WTC11 (cell line): Measurements from ENCODE around the gene ZFP69. TPM values are rescaled to one million over a fixed set of nuclear protein-coding genes. Genes with fewer than 3 reads are reported as not detected.

Experiments
- ATAC-seq: fragments of 200-7000 bp; cut with Tn5 transposase; 2 replicates; pipeline ENCODE4 v1.10.0; 2021; ENCODE audit warnings: mild to moderate bottlenecking, moderate library complexity
- CTCF ChIA-PET: fragments of 300-600 bp; sonication (Branson Sonifier 250); formaldehyde crosslinking; loops from one replicate; lab custom pipeline; 2021; ENCODE audit warnings: antibody characterized with exemption; lab: Charles Lee
- POLR2A ChIA-PET: fragments of 350-600 bp; sonication (Branson Sonifier 250); formaldehyde crosslinking; loops from one replicate; lab custom pipeline; 2021; ENCODE audit warnings: antibody characterized with exemption; lab: Charles Lee
- DNase-seq: peaks from one replicate; pipeline ENCODE4 v3.0.0; 2021; ENCODE audit warnings: low spot score
- H3K27ac Mint-ChIP-seq: 2 replicates; pipeline ENCODE4 v1.8.0; 2021; ENCODE audit warnings: mixed read lengths
- H3K27me3 Mint-ChIP-seq: 2 replicates; pipeline ENCODE4 v1.8.0; 2021; ENCODE audit warnings: low read depth, mild to moderate bottlenecking, moderate library complexity, mixed read lengths
- H3K36me3 Mint-ChIP-seq: 2 replicates; pipeline ENCODE4 v1.8.0; 2021; ENCODE audit warnings: mixed read lengths
- H3K4me1 Mint-ChIP-seq: 2 replicates; pipeline ENCODE4 v1.8.0; 2022; ENCODE audit warnings: mixed read lengths
- H3K4me3 Mint-ChIP-seq: 2 replicates; pipeline ENCODE4 v1.8.0; 2021; ENCODE audit warnings: mild to moderate bottlenecking, moderate library complexity, mixed read lengths
- H3K9me3 Mint-ChIP-seq: 2 replicates; pipeline ENCODE4 v1.8.0; 2021; ENCODE audit warnings: mixed read lengths
- E2F1 ChIP-seq: sonication (generic); formaldehyde crosslinking; IDR thresholded peaks from 2 replicates; pipeline ENCODE4 v1.8.0; 2022; ENCODE audit warnings: mild to moderate bottlenecking, missing genetic modification reagents
- ELF4 ChIP-seq: sonication (generic); formaldehyde crosslinking; IDR thresholded peaks from 2 replicates; pipeline ENCODE4 v1.8.1; 2022; ENCODE audit warnings: low read depth, mild to moderate bottlenecking, moderate library complexity, missing genetic modification reagents
- ETV6 ChIP-seq: sonication (generic); formaldehyde crosslinking; IDR thresholded peaks from 2 replicates; pipeline ENCODE4 v1.8.1; 2022; ENCODE audit warnings: mild to moderate bottlenecking, missing genetic modification reagents
- FOXP1 ChIP-seq: sonication (generic); formaldehyde crosslinking; IDR thresholded peaks from 2 replicates; pipeline ENCODE4 v1.8.0; 2022; ENCODE audit warnings: missing genetic modification reagents, mild to moderate bottlenecking, moderate library complexity, borderline replicate concordance
- GABPB1 ChIP-seq: sonication (generic); formaldehyde crosslinking; IDR thresholded peaks from 2 replicates; pipeline ENCODE4 v1.8.1; 2023; ENCODE audit warnings: mild to moderate bottlenecking, missing genetic modification reagents
- GTF2I ChIP-seq: fragments of 250-450 bp; sonication (Bioruptor Pico); conservative IDR thresholded peaks from 2 replicates; pipeline ENCODE4 v1.4.0; 2021; ENCODE audit warnings: mild to moderate bottlenecking
- IRF1 ChIP-seq: sonication (generic); formaldehyde crosslinking; IDR thresholded peaks from 2 replicates; pipeline ENCODE4 v1.8.0; 2023; ENCODE audit warnings: missing genetic modification reagents
- JAZF1 ChIP-seq: fragments of 250-450 bp; sonication (Bioruptor Pico); IDR thresholded peaks from 2 replicates; pipeline ENCODE4 v1.9.0; 2021; ENCODE audit warnings: moderate library complexity, mild to moderate bottlenecking, inconsistent platforms
- TP53 ChIP-seq: sonication (generic); formaldehyde crosslinking; IDR thresholded peaks from 2 replicates; pipeline ENCODE4 v1.8.1; 2023; ENCODE audit warnings: mild to moderate bottlenecking, missing genetic modification reagents
- ZBTB43 ChIP-seq: sonication (generic); formaldehyde crosslinking; IDR thresholded peaks from 2 replicates; pipeline ENCODE4 v1.8.1; 2023; ENCODE audit warnings: mild to moderate bottlenecking, missing genetic modification reagents
- ZNF121 ChIP-seq: sonication (generic); formaldehyde crosslinking; IDR thresholded peaks from 2 replicates; pipeline ENCODE4 v1.8.0; 2023; ENCODE audit warnings: missing genetic modification reagents
- ZNF232 ChIP-seq: sonication (generic); formaldehyde crosslinking; IDR thresholded peaks from 2 replicates; pipeline ENCODE4 v1.8.0; 2022; ENCODE audit warnings: mild to moderate bottlenecking, missing genetic modification reagents
- total RNA-seq: library from RNA; stranded (reverse); gene quantifications from 3 replicates; pipeline ENCODE4 v1.2.3, GENCODE V29; 2021
- TF ChIP-seq, protein P1 (sequence below): sonication (generic); formaldehyde crosslinking; IDR thresholded peaks from 2 replicates; pipeline ENCODE4 v1.8.0; 2023; ENCODE audit warnings: missing genetic modification reagents, mild to moderate bottlenecking, borderline replicate concordance

Gene ZFP69
- total RNA-seq, 1 experiment from 2014 or later: 3.2 TPM

- TF ChIP-seq, protein P1, sequence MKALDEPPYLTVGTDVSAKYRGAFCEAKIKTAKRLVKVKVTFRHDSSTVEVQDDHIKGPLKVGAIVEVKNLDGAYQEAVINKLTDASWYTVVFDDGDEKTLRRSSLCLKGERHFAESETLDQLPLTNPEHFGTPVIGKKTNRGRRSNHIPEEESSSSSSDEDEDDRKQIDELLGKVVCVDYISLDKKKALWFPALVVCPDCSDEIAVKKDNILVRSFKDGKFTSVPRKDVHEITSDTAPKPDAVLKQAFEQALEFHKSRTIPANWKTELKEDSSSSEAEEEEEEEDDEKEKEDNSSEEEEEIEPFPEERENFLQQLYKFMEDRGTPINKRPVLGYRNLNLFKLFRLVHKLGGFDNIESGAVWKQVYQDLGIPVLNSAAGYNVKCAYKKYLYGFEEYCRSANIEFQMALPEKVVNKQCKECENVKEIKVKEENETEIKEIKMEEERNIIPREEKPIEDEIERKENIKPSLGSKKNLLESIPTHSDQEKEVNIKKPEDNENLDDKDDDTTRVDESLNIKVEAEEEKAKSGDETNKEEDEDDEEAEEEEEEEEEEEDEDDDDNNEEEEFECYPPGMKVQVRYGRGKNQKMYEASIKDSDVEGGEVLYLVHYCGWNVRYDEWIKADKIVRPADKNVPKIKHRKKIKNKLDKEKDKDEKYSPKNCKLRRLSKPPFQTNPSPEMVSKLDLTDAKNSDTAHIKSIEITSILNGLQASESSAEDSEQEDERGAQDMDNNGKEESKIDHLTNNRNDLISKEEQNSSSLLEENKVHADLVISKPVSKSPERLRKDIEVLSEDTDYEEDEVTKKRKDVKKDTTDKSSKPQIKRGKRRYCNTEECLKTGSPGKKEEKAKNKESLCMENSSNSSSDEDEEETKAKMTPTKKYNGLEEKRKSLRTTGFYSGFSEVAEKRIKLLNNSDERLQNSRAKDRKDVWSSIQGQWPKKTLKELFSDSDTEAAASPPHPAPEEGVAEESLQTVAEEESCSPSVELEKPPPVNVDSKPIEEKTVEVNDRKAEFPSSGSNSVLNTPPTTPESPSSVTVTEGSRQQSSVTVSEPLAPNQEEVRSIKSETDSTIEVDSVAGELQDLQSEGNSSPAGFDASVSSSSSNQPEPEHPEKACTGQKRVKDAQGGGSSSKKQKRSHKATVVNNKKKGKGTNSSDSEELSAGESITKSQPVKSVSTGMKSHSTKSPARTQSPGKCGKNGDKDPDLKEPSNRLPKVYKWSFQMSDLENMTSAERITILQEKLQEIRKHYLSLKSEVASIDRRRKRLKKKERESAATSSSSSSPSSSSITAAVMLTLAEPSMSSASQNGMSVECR (CRISPR knock-in tag): peak; percentile 86; the same call in 1 of the 2 replicates
- TF ChIP-seq ETV6 (CRISPR knock-in tag) (peak; percentile 88; the same call in 1 of the 2 replicates), ELF4 (CRISPR knock-in tag) (no peak), ZBTB43 (CRISPR knock-in tag) (peak; percentile 39; the same call in 1 of the 2 replicates), E2F1 (CRISPR knock-in tag) (0 out of 2 replicates have a peak, but pooled peaks have one; percentile 56), ZNF232 (CRISPR knock-in tag) (peak; percentile 76; the same call in 1 of the 2 replicates), IRF1 (0 out of 2 replicates have a peak, but pooled peaks have one; percentile 50), ZNF121 (CRISPR knock-in tag) (no peak)
Observed at GRCh38 chr1:40449684-40450494, 27.2 kb upstream of the ZFP69 start, which contains the start of gene ZFP69B (continued).

DNA sequence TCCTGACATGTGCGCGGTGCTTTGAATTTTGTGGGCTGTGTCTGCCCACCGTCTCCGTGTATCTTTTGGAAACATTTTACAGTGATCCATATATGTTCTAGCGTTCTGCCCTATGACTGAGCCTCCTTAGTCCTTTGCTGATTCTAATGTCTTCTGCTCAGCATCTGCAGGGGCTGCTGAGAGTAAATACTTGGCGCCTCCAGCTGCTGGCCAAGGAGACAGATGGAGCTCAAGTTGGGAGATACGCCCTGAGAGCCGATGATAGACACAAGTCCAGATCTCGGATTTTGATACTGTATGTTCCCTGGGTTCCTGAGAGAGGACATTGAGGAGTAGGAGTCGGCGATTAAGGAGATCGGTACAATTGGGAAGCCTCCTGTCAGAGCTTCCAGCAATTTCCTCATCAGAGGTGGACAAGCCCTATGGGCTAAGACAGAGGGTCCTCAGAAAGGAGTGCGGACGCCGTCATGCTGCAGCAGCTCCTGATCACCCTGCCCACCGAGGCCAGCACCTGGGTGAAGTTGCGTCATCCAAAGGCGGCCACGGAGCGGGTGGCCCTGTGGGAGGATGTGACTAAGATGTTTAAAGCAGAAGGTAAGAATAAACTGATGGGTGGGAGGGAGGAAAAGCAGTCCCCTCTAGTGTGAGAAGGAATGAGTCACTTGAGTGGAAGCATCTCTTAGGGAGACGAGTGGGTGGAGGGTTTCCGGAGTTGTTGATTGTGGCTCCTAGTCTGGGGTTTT lies 26.4 kb upstream of the ZFP69 start:
- H3K36me3 Mint-ChIP-seq: peaks cover 24% of the 10 kb centered on the region
- ATAC-seq (peak; percentile 12), DNase-seq (no peak)
- peak overlapping the region; percentile 81 for H3K4me3 Mint-ChIP-seq
- peaks cover 2% of the 10 kb centered on the region for H3K27me3 Mint-ChIP-seq
- H3K9me3 Mint-ChIP-seq: peaks cover 39% of the 10 kb centered on the region
- TF ChIP-seq GABPB1 (CRISPR knock-in tag) (peak; percentile 98), FOXP1 (CRISPR knock-in tag) (no peak)
- H3K4me1 Mint-ChIP-seq: peaks cover 22% of the 10 kb centered on the region
- ChIA-PET CTCF (interaction anchor here (0.5 to 2.0 kb wide), 9 partner anchors 12 to 307 kb away, joined by 3 to 28 read pairs (median 5); partner anchors contain the start of gene ZNF684), POLR2A (interaction anchor here (0.6 to 0.7 kb wide), 2 partner anchors 11 to 46 kb away, joined by 3 read pairs; no protein-coding TSS in a partner anchor)
- H3K27ac Mint-ChIP-seq: peak overlapping the region; percentile 66

DNA sequence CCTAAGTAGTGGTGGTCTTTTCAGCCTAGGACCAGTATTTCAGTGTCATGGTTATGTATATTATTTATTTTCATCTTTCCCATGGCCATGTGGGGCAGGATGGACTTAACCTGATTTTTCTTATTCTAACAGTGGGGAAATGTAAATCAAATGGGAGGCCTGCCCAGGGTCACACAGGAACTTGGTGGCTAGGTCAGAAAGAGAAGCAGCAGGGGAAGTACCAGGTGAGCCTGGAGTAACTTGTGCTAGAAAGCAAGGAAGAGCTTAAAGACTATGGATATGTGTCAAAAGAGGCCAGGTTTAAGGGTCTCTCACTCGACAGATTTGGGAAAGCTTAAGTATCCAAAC lies 25.9 kb upstream of the ZFP69 start:
- ChIA-PET CTCF (interaction anchor here (1.7 kb wide), 1 partner anchor 307 kb away, joined by 8 read pairs; no protein-coding TSS in a partner anchor), POLR2A (no interaction called here)
- TF ChIP-seq E2F1 (CRISPR knock-in tag): no peak
- no peak for TF ChIP-seq GTF2I (CRISPR knock-in tag)
- TF ChIP-seq TP53 (CRISPR knock-in tag): no peak
- TF ChIP-seq JAZF1 (CRISPR knock-in tag): no peak
- no peak for DNase-seq
- H3K27ac Mint-ChIP-seq: no peak overlapping the region
- H3K4me3 Mint-ChIP-seq: peak overlapping the region; percentile 81
- H3K27me3 Mint-ChIP-seq: no peaks in the 10 kb centered on the region; the same call in 1 of the 2 replicates
- peaks cover 22% of the 10 kb centered on the region for H3K4me1 Mint-ChIP-seq
- H3K9me3 Mint-ChIP-seq: peaks cover 39% of the 10 kb centered on the region
- peaks cover 30% of the 10 kb centered on the region for H3K36me3 Mint-ChIP-seq
- no peak for ATAC-seq
